MM.1S (cell line): ENCODE measurements around the gene RHOT2.

Source experiments
- DNase-seq: peaks from one replicate; pipeline ENCODE4 v3.0.0-alpha.2; 2015
- H2AFZ ChIP-seq: fragments of 300-600 bp; sonication (generic); 2 replicates; pipeline ENCODE4 v1.6.0; 2016; ENCODE audit warnings: antibody characterized with exemption, low read length
- H3F3A ChIP-seq: fragments of 300-600 bp; sonication (generic); 2 replicates; pipeline ENCODE4 v1.6.1; 2016; ENCODE audit warnings: mild to moderate bottlenecking, antibody characterized with exemption, low read length, moderate library complexity, mixed read lengths; ENCODE audit not compliant: insufficient read depth
- H3K27ac ChIP-seq: fragments of 300-600 bp; sonication (generic); 2 replicates; pipeline ENCODE4 v1.5.1; 2016; ENCODE audit warnings: mild to moderate bottlenecking, low read length
- H3K27me3 ChIP-seq: fragments of 300-600 bp; sonication (generic); replicated peaks from 2 replicates; pipeline ENCODE4 v1.6.0; 2016; ENCODE audit warnings: low read length; ENCODE audit not compliant: insufficient read depth
- H3K36me3 ChIP-seq: fragments of 300-600 bp; sonication (generic); replicated peaks from 2 replicates; pipeline ENCODE4 v1.6.1; 2016; ENCODE audit warnings: mild to moderate bottlenecking, low read length, mixed read lengths; ENCODE audit not compliant: insufficient read depth
- H3K4me1 ChIP-seq: fragments of 300-600 bp; sonication (generic); 2 replicates; pipeline ENCODE4 v1.6.1; 2016; ENCODE audit warnings: low read length, mixed read lengths
- H3K4me2 ChIP-seq: fragments of 300-600 bp; sonication (generic); 2 replicates; pipeline ENCODE4 v1.6.0; 2016; ENCODE audit warnings: low read depth, low read length
- H3K4me3 ChIP-seq: fragments of 300-600 bp; sonication (generic); 2 replicates; pipeline ENCODE4 v1.5.1; 2016; ENCODE audit warnings: low read length, mixed read lengths
- H3K79me2 ChIP-seq: fragments of 300-600 bp; sonication (generic); 2 replicates; pipeline ENCODE4 v1.6.1; 2016; ENCODE audit warnings: mixed run types, low read length, mixed read lengths
- H3K9ac ChIP-seq: fragments of 300-600 bp; sonication (generic); 2 replicates; pipeline ENCODE4 v1.6.1; 2016; ENCODE audit warnings: low read length, mixed read lengths
- H3K9me2 ChIP-seq: fragments of 300-600 bp; sonication (generic); replicated peaks from 2 replicates; pipeline ENCODE4 v1.6.1; 2016; ENCODE audit warnings: mild to moderate bottlenecking, low read length, mixed read lengths; ENCODE audit not compliant: insufficient read depth
- H3K9me3 ChIP-seq: fragments of 300-600 bp; sonication (generic); replicated peaks from 2 replicates; pipeline ENCODE4 v1.6.1; 2016; ENCODE audit warnings: mild to moderate bottlenecking, low read length, mixed read lengths; ENCODE audit not compliant: insufficient read depth
- H4K20me1 ChIP-seq: fragments of 300-600 bp; sonication (generic); 2 replicates; pipeline ENCODE4 v1.6.1; 2016; ENCODE audit warnings: mild to moderate bottlenecking, low read length, moderate library complexity, mixed read lengths; ENCODE audit not compliant: insufficient read depth
- EZH2 ChIP-seq: fragments of 300-600 bp; sonication (generic); optimal IDR thresholded peaks from 2 replicates; pipeline ENCODE3; 2017; ENCODE audit warnings: low read depth, mild to moderate bottlenecking, antibody characterized with exemption, low read length, mixed read lengths
- EZH2phosphoT487 ChIP-seq: fragments of 300-600 bp; sonication (generic); IDR thresholded peaks from 2 replicates; pipeline ENCODE4 v1.6.1; 2018; ENCODE audit warnings: antibody characterized with exemption, low read length
- TF ChIP-seq, protein P1 (sequence below): fragments of 300-600 bp; sonication (generic); IDR thresholded peaks from 2 replicates; pipeline ENCODE4 v1.5.1; 2016; ENCODE audit warnings: antibody characterized with exemption, low read length, mixed read lengths

The RHOT2 gene

DNA sequence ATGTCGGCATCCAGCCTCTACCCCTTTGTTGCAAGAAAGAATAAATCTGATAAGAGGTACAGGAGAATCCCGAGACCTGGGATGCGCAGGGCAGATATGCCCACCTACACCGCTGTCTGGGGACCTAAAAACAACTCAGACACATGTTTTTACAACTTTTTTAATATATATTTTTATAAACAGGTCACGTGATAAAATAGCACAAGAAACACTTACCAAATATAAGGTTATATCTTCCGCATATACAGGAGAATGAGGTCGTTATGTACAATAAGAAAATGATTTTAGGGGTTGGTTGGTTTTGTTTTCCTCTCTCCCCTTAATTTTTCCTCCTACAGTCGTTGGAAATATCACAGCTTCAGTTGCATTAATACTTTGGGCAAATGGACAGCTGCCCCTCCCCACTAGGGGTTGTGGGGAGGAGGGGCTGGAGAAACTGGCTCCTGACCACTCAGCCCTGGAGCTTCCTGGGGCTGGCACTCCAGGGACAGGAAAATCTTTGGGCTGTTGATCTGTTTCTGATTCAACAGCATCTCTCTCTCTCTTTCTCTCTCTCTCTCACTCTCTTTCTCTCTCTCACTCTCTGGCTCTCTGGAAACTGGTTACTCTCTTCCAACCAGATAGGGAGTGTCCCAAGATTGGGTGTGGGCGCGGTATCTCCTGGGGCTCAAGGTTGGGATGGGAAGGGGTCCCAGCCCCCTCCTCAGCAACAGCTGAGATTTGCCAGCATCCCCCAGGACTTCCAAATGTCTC is 24.6 kb downstream of the RHOT2 start:
- H3K4me1 ChIP-seq, result peaks cover 5% of the 10 kb centered on the region
- no peaks in the 10 kb centered on the region for H3F3A ChIP-seq
- H4K20me1 ChIP-seq, result no peaks in the 10 kb centered on the region
- H3K4me3 ChIP-seq, result no peak overlapping the region
- H3K9me2 ChIP-seq, result no peaks in the 10 kb centered on the region
- DNase-seq, result no peak
- H3K27ac ChIP-seq, result no peak overlapping the region
- peaks cover 54% of the 10 kb centered on the region for H3K27me3 ChIP-seq
- H2AFZ ChIP-seq, result no peak overlapping the region
- no peaks in the 10 kb centered on the region for H3K36me3 ChIP-seq
- no peak overlapping the region for H3K4me2 ChIP-seq
- peaks cover 14% of the 10 kb centered on the region for H3K79me2 ChIP-seq
- TF ChIP-seq EZH2phosphoT487 (no peak), EZH2 (no peak)
- TF ChIP-seq, protein P1, sequence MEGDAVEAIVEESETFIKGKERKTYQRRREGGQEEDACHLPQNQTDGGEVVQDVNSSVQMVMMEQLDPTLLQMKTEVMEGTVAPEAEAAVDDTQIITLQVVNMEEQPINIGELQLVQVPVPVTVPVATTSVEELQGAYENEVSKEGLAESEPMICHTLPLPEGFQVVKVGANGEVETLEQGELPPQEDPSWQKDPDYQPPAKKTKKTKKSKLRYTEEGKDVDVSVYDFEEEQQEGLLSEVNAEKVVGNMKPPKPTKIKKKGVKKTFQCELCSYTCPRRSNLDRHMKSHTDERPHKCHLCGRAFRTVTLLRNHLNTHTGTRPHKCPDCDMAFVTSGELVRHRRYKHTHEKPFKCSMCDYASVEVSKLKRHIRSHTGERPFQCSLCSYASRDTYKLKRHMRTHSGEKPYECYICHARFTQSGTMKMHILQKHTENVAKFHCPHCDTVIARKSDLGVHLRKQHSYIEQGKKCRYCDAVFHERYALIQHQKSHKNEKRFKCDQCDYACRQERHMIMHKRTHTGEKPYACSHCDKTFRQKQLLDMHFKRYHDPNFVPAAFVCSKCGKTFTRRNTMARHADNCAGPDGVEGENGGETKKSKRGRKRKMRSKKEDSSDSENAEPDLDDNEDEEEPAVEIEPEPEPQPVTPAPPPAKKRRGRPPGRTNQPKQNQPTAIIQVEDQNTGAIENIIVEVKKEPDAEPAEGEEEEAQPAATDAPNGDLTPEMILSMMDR, result no peak
- H3K9ac ChIP-seq, result no peak overlapping the region
- H3K9me3 ChIP-seq, result no peaks in the 10 kb centered on the region

DNA sequence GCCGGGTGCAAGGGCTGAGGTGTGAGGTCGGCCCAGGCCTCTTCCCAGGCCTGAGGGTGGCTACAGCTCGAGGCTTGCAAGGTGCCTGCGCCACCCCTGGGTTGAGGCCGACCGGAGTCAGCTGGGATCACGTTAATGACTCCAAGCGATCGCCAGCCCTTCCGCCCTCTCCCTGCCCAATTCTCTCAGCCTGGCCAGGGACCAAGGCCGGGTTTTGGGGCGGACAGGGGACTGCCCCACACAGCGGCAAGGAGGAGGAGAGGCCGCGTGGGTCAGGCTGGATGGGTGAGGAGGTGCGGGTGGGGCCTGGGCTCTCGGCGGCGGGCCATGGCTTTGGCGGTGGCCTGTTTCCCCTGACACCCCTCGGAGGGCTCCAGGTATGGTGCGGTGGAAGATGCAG is 25.4 kb downstream of the RHOT2 start:
- Histone ChIP-seq H3K36me3 (no peaks in the 10 kb centered on the region), H4K20me1 (no peaks in the 10 kb centered on the region), H3K4me2 (no peak overlapping the region), H3F3A (no peaks in the 10 kb centered on the region), H3K9me2 (no peaks in the 10 kb centered on the region), H3K79me2 (peaks cover 14% of the 10 kb centered on the region), H3K9me3 (no peaks in the 10 kb centered on the region), H3K4me3 (no peak overlapping the region), H3K27ac (no peak overlapping the region), H3K27me3 (peaks cover 62% of the 10 kb centered on the region), H3K4me1 (peaks cover 5% of the 10 kb centered on the region), H3K9ac (no peak overlapping the region), H2AFZ (no peak overlapping the region)
- DNase-seq, result no peak
- no peak for TF ChIP-seq EZH2
- TF ChIP-seq, protein P1, result no peak

DNA sequence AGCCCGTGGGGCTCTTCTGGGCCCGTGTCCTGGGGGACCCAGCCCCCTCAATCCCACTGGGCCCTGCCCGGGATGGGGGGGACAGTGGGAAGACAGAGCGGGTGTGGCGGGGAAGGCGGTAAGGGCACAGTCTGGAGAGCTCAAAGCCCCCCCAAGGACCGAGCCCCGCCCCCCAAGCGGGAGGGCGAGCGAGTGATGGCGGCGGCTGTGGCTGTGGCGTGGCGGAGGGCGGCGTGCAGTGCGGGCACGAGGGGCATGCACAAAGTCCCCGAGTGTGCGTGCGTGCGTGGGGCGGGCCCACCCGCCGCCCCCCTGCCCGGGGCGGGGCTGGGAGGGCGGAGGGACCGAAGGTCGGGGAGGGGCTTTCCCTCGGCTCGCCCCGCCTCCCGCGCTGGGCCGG is 25.8 kb downstream of the RHOT2 start:
- no peaks in the 10 kb centered on the region for H3K9me3 ChIP-seq
- no peaks in the 10 kb centered on the region for H3F3A ChIP-seq
- no peaks in the 10 kb centered on the region for H4K20me1 ChIP-seq
- H3K9ac ChIP-seq, result no peak overlapping the region
- H3K4me2 ChIP-seq, result no peak overlapping the region
- peaks cover 5% of the 10 kb centered on the region for H3K4me1 ChIP-seq
- TF ChIP-seq, protein P1, result no peak
- TF ChIP-seq EZH2 (no peak), EZH2phosphoT487 (no peak)
- no peaks in the 10 kb centered on the region for H3K36me3 ChIP-seq
- H2AFZ ChIP-seq, result no peak overlapping the region
- no peak for DNase-seq
- H3K27ac ChIP-seq, result no peak overlapping the region
- H3K79me2 ChIP-seq, result peaks cover 11% of the 10 kb centered on the region
- no peak overlapping the region for H3K4me3 ChIP-seq
- no peaks in the 10 kb centered on the region for H3K9me2 ChIP-seq
- peaks cover 63% of the 10 kb centered on the region for H3K27me3 ChIP-seq
